ENCODE data around the gene MAMDC2.

DNA sequence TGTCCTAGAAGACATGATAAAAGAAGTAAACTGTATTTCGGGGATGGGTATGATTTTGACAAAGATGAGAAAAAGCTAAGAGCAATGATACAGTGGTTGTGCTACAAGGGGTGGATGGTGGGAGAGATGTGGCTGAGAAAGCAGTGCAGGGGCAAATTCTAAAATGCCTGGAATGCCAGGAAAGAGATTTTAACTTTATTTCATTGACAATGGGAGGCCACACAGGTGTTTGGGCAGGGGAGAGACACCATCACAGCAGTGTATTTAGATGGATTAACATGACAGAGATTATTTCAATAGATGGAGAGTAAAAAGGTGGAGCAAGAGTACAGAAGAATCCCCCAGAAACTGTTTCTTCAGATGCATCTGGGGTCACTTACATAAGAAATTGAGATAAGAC lies 71.2 kb downstream of the MAMDC2 start:
- TF ChIP-seq ESRRA (IDR thresholded peaks at IDR 0.05; ENCODE audit: borderline replicate concordance, low read length) (no peak), POLR2A (IDR thresholded peaks at IDR 0.05; ENCODE audit: low read length) (no peak), PHF8 (IDR thresholded peaks at IDR 0.05; ENCODE audit: borderline replicate concordance, low read depth) (no peak)
- TF ChIP-seq, protein P1, sequence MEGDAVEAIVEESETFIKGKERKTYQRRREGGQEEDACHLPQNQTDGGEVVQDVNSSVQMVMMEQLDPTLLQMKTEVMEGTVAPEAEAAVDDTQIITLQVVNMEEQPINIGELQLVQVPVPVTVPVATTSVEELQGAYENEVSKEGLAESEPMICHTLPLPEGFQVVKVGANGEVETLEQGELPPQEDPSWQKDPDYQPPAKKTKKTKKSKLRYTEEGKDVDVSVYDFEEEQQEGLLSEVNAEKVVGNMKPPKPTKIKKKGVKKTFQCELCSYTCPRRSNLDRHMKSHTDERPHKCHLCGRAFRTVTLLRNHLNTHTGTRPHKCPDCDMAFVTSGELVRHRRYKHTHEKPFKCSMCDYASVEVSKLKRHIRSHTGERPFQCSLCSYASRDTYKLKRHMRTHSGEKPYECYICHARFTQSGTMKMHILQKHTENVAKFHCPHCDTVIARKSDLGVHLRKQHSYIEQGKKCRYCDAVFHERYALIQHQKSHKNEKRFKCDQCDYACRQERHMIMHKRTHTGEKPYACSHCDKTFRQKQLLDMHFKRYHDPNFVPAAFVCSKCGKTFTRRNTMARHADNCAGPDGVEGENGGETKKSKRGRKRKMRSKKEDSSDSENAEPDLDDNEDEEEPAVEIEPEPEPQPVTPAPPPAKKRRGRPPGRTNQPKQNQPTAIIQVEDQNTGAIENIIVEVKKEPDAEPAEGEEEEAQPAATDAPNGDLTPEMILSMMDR (IDR thresholded peaks at IDR 0.05) = no peak
- TF ChIP-seq, protein P2, sequence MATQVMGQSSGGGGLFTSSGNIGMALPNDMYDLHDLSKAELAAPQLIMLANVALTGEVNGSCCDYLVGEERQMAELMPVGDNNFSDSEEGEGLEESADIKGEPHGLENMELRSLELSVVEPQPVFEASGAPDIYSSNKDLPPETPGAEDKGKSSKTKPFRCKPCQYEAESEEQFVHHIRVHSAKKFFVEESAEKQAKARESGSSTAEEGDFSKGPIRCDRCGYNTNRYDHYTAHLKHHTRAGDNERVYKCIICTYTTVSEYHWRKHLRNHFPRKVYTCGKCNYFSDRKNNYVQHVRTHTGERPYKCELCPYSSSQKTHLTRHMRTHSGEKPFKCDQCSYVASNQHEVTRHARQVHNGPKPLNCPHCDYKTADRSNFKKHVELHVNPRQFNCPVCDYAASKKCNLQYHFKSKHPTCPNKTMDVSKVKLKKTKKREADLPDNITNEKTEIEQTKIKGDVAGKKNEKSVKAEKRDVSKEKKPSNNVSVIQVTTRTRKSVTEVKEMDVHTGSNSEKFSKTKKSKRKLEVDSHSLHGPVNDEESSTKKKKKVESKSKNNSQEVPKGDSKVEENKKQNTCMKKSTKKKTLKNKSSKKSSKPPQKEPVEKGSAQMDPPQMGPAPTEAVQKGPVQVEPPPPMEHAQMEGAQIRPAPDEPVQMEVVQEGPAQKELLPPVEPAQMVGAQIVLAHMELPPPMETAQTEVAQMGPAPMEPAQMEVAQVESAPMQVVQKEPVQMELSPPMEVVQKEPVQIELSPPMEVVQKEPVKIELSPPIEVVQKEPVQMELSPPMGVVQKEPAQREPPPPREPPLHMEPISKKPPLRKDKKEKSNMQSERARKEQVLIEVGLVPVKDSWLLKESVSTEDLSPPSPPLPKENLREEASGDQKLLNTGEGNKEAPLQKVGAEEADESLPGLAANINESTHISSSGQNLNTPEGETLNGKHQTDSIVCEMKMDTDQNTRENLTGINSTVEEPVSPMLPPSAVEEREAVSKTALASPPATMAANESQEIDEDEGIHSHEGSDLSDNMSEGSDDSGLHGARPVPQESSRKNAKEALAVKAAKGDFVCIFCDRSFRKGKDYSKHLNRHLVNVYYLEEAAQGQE (IDR thresholded peaks at IDR 0.05) = no peak
- TF ChIP-seq, protein P3, sequence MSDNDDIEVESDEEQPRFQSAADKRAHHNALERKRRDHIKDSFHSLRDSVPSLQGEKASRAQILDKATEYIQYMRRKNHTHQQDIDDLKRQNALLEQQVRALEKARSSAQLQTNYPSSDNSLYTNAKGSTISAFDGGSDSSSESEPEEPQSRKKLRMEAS (IDR thresholded peaks at IDR 0.05) = no peak
- TF ChIP-seq, protein P4, sequence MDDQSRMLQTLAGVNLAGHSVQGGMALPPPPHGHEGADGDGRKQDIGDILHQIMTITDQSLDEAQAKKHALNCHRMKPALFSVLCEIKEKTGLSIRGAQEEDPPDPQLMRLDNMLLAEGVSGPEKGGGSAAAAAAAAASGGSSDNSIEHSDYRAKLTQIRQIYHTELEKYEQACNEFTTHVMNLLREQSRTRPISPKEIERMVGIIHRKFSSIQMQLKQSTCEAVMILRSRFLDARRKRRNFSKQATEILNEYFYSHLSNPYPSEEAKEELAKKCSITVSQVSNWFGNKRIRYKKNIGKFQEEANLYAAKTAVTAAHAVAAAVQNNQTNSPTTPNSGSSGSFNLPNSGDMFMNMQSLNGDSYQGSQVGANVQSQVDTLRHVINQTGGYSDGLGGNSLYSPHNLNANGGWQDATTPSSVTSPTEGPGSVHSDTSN (IDR thresholded peaks at IDR 0.05) = no peak
- TF ChIP-seq, protein P5, sequence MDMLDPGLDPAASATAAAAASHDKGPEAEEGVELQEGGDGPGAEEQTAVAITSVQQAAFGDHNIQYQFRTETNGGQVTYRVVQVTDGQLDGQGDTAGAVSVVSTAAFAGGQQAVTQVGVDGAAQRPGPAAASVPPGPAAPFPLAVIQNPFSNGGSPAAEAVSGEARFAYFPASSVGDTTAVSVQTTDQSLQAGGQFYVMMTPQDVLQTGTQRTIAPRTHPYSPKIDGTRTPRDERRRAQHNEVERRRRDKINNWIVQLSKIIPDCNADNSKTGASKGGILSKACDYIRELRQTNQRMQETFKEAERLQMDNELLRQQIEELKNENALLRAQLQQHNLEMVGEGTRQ (IDR thresholded peaks at IDR 0.05) = no peak
